ENCODE results near the gene ESPNL.

GRCh38 chr2:238169708-238170251 is 69.6 kb downstream of the ESPNL start:
- TF ChIP-seq CTCF (IDR thresholded peaks at IDR 0.05; ENCODE audit: low read length) (no peak), EZH2phosphoT487 (IDR thresholded peaks at IDR 0.05; ENCODE audit: low read length) (no peak)
